Measurements from ENCODE around the gene SOCS2. TPM values are rescaled to one million over a fixed set of nuclear protein-coding genes. Genes with fewer than 3 reads are reported as not detected.

Gene SOCS2
- total RNA-seq, 2 donors from 2014 or later: 14.2 to 23.4 TPM

GRCh38 chr12:93569656-93570551 is 2.6 kb upstream of the SOCS2 start:
- DNase-seq: peak; percentile 93
- H3K9me3 ChIP-seq: no peaks in the 10 kb centered on the region
- TF ChIP-seq, protein P1, sequence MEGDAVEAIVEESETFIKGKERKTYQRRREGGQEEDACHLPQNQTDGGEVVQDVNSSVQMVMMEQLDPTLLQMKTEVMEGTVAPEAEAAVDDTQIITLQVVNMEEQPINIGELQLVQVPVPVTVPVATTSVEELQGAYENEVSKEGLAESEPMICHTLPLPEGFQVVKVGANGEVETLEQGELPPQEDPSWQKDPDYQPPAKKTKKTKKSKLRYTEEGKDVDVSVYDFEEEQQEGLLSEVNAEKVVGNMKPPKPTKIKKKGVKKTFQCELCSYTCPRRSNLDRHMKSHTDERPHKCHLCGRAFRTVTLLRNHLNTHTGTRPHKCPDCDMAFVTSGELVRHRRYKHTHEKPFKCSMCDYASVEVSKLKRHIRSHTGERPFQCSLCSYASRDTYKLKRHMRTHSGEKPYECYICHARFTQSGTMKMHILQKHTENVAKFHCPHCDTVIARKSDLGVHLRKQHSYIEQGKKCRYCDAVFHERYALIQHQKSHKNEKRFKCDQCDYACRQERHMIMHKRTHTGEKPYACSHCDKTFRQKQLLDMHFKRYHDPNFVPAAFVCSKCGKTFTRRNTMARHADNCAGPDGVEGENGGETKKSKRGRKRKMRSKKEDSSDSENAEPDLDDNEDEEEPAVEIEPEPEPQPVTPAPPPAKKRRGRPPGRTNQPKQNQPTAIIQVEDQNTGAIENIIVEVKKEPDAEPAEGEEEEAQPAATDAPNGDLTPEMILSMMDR (IDR thresholded peaks at IDR 0.05): peak; percentile 75
- no peaks in the 10 kb centered on the region for H3K27me3 ChIP-seq
- H3K36me3 ChIP-seq: no peaks in the 10 kb centered on the region
- peak overlapping the region; percentile 93 for H3K27ac ChIP-seq
- intact Hi-C loops (cut with DNase I): loop anchor here (2.0 to 10.0 kb wide), 5 partner anchors 65 to 531 kb away; partner anchors contain the start of gene CRADD
- H3K9ac ChIP-seq (ENCODE audit: low read depth in 2 of 2, low read length in 2 of 2): peak overlapping the region; percentile 94 to 96
- peak overlapping the region; percentile 71 for H3K4me3 ChIP-seq
- H3K4me1 ChIP-seq: no peaks in the 10 kb centered on the region

- H3K27ac ChIP-seq: peak overlapping the region; percentile 93
- H3K4me3 ChIP-seq: peak overlapping the region; percentile 71
- intact Hi-C loops (cut with DNase I): loop anchor here (5.0 kb wide), 1 partner anchor 107 kb away; the partner anchor contains the start of gene CRADD
- peak overlapping the region; percentile 94 to 96 for H3K9ac ChIP-seq (ENCODE audit: low read depth in 2 of 2, low read length in 2 of 2)
- H3K36me3 ChIP-seq: no peaks in the 10 kb centered on the region
- TF ChIP-seq, protein P1 (IDR thresholded peaks at IDR 0.05): no peak
- H3K4me1 ChIP-seq: no peaks in the 10 kb centered on the region
- no peaks in the 10 kb centered on the region for H3K27me3 ChIP-seq
- DNase-seq: peak; percentile 97
- H3K9me3 ChIP-seq: no peaks in the 10 kb centered on the region
Measured at GRCh38 chr12:93570552-93571364, 1.7 kb upstream of the SOCS2 start.

DNA sequence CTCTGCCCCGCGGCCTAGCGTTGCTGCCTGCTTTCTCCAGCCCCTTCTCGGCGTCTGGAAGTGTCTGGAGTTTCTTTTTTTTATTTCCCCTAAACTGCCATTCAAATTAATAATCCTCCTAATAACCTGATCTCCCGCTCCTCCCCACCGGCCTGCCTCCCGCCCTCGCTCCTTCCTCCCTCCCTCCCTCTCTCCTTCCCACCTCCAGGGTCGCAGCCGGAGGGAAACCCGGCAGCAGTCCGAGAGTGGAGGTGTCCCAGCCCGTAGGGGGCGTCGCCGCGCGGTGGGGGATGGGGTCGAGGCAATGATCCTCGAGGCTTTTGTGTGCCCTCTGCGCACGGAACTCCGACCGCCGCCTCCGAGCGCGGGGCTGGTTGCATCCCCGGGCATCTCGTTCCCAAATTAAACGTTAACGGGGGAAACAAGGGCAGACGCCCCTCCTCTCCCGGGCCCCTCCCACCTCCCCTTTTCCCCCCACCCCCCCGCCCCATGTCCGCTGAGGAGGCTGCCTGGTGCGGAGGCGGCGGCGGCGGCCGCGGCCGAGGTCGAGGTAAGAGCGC is 1.0 kb upstream of the SOCS2 start:
- Histone ChIP-seq H3K36me3 (no peaks in the 10 kb centered on the region), H3K9me3 (no peaks in the 10 kb centered on the region), H3K9ac (ENCODE audit: low read depth in 2 of 2, low read length in 2 of 2) (peak overlapping the region; percentile 94 to 96), H3K27me3 (no peaks in the 10 kb centered on the region), H3K4me3 (peak overlapping the region; percentile 71), H3K4me1 (no peaks in the 10 kb centered on the region), H3K27ac (peak overlapping the region; percentile 93)
- TF ChIP-seq, protein P1 (IDR thresholded peaks at IDR 0.05): no peak
- intact Hi-C loops (cut with DNase I): loop anchor here (5.0 kb wide), 1 partner anchor 106 kb away; the partner anchor contains the start of gene CRADD
- DNase-seq: peak; percentile 87

DNA sequence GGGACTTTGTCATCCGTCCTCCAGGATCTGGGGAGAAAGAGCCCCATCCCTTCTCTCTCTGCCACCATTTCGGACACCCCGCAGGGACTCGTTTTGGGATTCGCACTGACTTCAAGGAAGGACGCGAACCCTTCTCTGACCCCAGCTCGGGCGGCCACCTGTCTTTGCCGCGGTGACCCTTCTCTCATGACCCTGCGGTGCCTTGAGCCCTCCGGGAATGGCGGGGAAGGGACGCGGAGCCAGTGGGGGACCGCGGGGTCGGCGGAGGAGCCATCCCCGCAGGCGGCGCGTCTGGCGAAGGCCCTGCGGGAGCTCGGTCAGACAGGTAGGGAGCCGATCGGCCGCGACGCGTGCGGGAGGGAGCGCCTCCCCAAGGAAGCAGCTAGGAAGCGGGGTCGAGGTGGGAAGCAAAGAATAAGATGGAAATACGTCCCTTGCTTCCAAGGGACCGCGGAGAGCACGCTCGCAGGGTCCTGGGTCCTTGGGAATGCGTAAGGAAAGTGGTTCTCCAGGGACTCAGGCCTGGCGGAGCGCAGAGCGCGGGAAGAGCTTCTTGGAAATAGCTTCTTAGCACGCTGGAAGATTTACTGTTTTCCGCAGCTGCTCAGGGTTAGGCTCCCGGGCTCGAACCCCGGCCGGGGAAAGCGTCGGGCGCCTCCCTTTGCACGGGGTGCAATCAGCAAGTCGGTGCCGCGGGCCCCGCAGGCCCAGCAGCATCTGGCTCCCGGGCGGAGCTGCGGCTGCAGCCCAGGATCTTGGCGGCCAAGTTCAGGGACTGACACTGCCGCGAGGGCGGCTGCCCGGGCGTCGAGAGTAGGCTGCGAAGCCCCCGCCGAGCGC is 457 bp downstream of the SOCS2 start:
- no peaks in the 10 kb centered on the region for H3K4me1 ChIP-seq
- peak; percentile 53 for DNase-seq
- H3K27me3 ChIP-seq: no peaks in the 10 kb centered on the region
- H3K36me3 ChIP-seq: no peaks in the 10 kb centered on the region
- no peaks in the 10 kb centered on the region for H3K9me3 ChIP-seq
- TF ChIP-seq, protein P1 (IDR thresholded peaks at IDR 0.05): no peak
- H3K9ac ChIP-seq (ENCODE audit: low read depth in 2 of 2, low read length in 2 of 2): peak overlapping the region; percentile 86 to 94
- H3K4me3 ChIP-seq: peak overlapping the region; percentile 71
- H3K27ac ChIP-seq: peak overlapping the region; percentile 93
- intact Hi-C loops (cut with DNase I): loop anchor here (2.0 to 5.0 kb wide), 2 partner anchors 104 to 168 kb away; partner anchors contain the start of gene CRADD
